ENCODE measurements around the gene PRMT5.
"Not testable (repeated sequence)": the region's sequence is repeated elsewhere in the genome, so short reads cannot be mapped to it uniquely, and the experiment has no call there.

The PRMT5 gene

DNA sequence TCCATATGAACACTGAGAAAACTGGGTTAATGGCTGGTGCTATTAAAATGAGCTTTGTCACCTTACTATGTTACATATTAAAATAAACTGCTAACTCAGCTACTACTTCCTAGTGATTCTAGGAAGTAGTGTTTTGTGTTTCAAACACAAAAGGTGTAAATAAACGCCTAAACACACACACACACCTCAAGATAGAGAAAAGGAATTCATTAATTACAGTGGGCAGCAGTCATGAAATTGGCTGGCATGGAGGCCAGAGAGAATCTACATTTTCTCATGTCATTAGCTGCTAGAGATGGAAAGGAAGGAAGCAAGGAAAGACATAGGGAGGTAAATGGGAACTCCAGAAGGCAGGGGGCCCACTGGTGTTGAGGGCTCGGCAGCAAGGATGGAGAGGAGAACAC, 787 bp upstream of the PRMT5 start:
- DNase-seq = peak; percentile 78

DNA sequence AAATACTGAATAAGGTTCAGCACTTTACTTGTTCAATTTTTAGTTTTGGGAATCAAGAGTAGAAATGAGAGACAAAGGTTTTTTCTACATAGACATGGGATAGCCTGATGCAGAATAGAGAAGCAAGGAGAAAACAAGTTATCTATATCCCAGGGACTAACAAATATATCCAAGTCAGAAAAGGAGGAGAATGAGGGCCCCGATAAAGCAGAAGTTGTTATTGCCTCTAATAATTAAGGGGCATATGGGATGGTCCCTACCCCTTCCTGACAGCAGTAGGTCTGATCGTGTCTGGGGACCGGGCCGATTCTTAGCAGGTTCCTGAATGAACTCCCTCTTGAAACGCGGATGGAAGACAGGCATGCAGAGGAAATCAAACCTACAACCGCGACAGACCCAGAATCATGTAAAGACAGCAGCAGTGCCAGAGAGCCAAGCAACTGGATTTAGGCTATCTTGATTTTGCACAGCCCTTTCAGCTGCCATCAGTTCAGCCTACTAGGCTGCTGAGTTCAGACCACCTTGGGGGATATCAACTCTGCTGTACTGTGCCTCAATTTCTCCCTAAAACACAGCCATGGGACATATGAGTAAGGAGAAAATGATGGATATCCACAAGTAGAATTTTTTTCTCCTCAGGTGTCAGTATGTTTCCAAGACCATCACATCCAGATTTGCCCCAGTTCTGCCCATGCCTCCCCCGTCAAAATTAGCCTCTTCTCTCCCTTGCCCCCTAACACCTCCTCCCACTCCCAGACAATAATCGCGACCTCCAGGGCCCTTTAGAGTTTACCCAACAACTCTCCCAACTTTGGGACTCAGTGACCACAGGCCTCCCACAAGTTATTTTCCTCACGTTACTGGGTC, 706 bp downstream of the PRMT5 start:
- no peak for DNase-seq

DNA sequence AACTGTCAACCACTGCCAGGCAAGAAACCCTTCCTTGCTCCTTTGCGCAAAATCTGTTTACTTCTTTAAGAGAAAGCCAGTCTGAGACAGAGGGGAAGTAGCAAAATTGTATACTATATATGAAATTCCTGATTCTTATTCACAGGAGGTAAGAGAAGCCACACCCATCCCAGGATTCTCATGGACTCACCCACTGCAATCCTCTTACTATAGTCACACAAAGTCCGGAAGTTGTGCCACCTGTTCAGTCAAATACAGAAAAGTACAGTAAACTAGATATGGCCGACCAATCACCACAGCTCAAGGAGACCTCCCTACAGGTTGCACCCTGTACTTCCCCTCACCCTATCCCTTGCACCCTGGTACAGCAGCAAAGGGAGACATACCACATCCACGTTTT, 2.9 kb downstream of the PRMT5 start:
- DNase-seq = no peak

DNA sequence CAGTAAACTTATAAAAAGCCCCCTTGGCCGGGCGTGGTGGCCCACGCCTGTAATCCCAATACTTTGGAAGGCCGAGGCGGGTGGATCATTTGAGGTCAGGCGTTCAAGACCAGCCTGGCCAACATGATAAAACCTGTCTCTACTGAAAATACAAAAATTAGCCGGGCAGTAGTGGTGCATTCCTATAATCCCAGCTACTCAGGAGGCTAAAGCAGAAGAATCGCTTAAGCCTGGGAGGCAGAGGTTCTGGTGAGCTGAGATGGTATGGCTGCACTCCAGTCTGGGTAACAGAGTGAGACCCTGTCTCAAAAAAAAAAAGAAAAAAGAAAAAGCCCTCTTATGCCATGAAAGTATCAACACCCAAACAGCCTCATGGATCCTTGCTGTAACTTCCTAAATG, 3.7 kb downstream of the PRMT5 start:
- no peak for DNase-seq

- no peak for DNase-seq
Observed at GRCh38 chr14:22923746-22924145, 5.4 kb downstream of the PRMT5 start.

- DNase-seq = no peak
Observed at GRCh38 chr14:22922294-22922693, 6.9 kb downstream of the PRMT5 start.

GRCh38 chr14:22920697-22921096, 8.5 kb downstream of the PRMT5 start:
- DNase-seq = no peak

DNA sequence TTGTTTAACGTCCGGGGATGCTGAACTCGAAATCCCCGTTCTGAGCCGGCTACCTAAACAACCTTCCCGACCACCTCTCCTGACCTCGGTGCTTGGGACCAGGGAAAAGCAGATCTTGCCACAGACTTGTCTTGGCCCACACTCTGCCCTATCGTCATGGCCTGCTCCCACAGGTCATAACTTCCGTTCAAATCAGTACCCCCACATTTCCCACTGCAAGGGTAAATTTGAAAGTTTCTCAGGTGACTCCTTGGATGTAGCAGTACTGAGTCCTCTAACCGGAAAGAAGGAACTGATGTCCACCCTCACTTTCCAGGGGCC, 9.6 kb downstream of the PRMT5 start:
- DNase-seq = no peak

DNA sequence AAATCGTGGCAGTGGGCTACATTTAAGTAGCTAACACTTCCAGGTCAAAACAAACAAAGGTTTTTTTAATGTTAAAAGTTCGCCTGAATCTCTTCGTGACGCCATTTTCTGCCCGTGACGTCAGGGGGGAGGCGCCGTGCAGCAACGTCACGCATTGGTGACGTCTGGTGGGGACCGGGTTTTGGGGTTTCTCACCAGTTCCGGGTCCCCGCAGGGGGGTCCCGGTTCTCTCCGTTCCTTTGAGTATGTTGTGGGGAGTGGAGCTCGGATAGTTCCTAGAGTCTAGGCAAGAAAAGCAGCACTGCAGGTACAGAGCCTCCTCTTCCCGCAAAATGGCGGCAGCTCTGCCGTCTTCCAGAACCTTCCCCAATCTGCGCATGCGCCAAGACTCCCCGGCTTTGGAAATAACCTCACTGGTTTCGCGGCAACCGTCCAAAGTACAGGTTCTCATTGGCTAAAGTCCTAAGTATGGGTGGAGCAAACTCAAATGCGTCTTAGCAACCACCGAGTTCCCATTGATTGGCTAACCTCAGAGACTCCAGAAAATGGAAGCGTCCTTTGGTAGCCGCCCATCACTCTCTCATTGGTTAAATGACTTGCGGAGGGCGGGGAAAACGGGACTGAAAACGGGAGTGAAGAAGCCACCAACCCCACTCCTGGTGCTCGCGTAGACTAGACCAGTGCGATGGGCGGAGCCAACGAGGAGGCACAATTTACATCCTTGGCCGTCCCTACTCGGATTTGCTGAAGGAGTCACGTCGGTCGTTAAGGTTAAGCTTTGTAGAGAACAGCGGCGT, 10.2 kb downstream of the PRMT5 start, which contains the start of gene RBM23:
RBM23 (minus strand) TSS at position 346 of the 797 bp plus-strand sequence.
- DNase-seq = peak; percentile 98

GRCh38 chr14:22915886-22916521, 13.2 kb downstream of the PRMT5 start:
- DNase-seq = no peak

DNA sequence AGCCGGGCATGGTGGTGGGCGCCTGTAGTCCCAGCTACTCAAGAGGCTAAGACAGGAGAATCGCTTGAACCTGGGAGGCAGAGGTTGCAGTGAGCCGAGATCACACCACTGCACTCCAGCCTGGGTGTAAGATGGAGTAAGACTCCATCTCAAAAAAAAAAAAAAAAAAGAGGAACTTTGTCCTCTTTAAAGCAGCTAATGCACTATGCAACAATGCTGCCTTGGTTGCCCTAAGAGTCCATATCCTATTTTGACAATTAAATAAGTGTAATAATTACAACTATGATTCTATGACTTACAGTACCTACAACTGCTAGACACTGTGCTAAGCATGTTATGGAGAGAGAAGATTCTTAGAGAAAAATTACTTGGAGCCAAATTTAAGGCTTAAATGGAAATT, 14.3 kb downstream of the PRMT5 start:
- DNase-seq = not testable (repeated sequence)

DNA sequence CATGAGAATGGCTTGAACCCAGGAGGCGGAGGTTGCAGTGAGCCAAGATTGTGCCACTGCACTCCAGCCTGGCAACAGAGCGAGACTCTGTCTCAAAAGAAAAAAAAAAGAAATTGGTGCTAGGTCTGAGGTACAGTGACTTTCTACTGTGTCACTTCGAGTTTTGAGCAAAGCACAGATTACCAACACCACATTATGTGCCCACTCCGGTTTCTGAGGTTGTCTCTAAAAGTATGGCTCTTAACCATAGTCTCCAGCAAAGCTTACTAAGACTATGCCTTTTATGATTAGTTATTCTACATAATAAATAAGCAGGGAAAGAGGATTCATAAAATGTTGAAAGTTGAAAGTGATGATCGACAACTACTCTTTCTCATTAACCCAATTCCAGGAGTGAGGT, 18.3 kb downstream of the PRMT5 start:
- no peak for DNase-seq

- DNase-seq = no peak
Observed at GRCh38 chr14:22908601-22909000, 20.6 kb downstream of the PRMT5 start.

GRCh38 chr14:22907429-22907828, 21.7 kb downstream of the PRMT5 start:
- no peak for DNase-seq

- DNase-seq = no peak
Observed at GRCh38 chr14:22906073-22906472, 23.1 kb downstream of the PRMT5 start.

DNA sequence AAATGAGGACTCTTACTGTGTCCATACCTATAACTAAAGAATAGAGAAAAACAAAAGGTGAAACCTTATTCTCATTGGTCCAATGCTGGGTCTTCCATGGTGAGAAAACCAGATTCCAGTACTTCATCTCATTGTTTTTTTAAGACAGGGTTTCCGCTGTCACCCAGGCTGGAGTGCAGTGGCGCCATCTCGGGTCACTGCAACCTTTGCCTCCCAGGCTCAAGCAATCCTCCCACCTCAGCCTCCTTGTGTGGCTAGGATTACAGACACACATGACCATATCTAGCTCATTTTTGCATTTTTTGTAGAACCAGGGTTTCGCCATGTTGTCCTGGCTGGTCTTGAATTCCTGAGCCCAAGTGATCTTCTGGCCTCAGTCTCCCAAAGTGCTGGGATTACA, 23.5 kb downstream of the PRMT5 start:
- no peak for DNase-seq

GRCh38 chr14:22903742-22904087, 25.5 kb downstream of the PRMT5 start:
- no peak for DNase-seq

DNA sequence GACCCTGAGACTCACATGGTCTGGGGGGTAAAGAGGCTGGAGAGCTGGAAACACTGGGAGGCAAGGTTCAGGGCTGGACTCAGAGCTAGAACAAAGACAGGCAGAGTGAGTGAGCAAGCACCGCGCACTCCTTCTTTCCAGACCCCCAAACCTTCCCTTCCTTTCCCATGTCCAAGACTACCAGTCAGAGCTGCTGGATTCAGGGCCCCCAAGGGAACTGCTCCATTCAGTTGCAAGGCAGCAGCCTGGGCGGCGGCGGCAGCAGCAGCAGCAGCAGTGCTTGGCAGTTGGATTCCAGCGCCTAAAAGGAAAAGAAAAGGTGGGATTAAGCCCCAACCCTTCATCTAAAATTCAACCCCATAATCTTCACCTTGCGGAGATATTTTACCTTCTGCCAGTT, 27.4 kb downstream of the PRMT5 start:
- DNase-seq = no peak

DNA sequence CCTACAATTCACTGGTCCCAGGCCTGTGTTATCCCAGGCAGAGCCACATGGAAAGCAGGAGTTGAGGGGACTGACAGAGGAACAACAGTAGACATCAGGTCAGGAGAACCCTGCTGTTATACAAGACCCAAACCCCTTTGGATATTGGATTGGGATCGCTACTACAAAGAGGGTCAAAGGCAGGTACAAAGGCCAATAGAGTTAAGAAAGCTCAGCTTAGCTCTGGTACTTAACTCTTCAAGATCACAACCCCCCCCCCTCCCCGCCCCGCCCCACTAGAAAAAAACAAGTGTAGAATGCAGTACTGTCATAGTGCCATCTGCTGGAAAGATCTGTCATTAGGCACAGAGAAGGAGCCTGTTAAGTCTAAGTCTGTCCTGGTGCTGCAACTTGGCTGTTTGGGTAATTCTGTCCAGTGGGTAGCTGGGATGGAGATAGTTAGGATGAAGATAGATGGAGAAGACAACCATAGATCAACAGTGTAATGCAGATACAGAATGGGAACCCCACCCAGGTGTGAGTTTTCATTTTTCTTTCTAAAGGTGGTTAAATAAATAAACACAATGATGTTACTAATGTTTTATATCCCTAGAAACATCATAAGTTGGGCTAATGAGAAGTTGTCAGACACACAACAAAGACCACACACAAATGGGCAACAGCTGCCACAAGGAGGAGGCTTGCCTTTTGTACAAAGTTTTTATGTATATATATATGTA, 28.9 kb downstream of the PRMT5 start:
- peak; percentile 65 for DNase-seq

- DNase-seq = no peak
Observed at GRCh38 chr14:22898302-22899090, 30.7 kb downstream of the PRMT5 start.

GRCh38 chr14:22897357-22897756, 31.8 kb downstream of the PRMT5 start:
- no peak for DNase-seq

DNA sequence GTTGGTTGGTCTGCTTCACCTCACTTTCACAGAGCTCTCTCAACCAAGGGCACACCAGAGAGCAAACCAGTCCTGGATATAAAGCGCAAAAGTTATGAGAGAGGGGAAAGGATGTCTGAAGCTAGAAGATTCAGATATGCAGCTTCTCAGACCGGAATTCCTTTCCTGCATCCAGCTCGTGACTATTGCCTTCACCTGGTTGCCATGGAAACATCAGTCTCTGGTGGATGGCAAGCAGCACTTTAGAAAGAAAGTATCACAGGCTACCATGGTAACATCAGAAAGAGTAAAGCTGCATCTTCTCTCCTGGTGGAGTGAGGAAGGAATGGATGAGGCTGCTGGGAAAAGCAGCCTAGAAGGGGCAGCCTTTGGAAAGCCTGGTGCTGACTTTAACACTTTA, 32.4 kb downstream of the PRMT5 start:
- DNase-seq = no peak
